ENCODE measurements around the gene NRG2. TPM values are rescaled to one million over a fixed set of nuclear protein-coding genes. Genes with fewer than 3 reads are reported as not detected.

Gene NRG2
- total and polyA plus RNA-seq, 2 of the 8 experiments (the other 6 are each of a cell fraction or from before 2014, with no cell fraction given) = 0.27 to 0.54 TPM

DNA sequence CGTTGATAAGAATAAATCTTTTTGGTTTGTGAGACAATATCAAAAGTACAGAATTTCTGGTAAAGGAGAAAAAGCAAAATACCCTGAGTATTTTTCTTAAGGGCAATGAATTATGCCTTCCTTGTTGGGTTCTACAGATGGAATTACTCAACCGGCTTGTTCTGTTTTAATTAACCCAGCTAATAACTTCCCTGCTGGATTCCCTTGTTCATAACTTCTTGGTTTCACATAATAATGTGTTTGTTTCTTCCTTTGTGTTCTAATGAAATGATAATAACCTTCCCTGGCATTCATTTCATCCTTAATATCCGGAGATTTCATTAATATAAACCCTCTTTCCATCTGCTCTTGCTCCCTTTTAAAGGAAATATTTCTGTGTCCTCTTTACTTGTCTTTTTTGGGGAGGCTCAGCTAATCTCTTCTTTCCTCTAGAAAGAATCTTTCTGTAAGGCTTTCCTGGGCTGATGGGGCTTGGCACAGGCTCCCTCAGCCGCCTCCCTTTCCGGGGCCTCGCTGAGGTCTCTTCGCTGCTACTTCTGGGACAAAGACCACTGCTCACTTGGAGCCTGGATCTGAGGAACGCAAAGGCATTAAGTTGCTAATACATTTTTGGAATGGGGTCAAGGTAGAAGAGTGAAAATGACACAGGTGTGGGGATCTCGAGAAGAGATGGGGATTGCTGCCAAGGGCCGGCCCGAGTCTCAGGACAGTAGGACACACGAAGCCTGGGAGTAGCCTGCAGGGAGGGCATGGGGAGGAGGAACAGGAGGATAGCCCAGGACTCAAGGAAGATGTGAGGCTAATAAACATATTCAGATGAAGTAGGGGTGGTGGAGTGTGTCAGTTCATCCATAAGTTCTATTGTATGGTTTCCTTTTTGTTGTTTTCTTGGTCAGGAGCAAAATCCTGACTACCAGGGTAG lies 118.5 kb downstream of the NRG2 start:
- 86% methylated on average over 12 of the region's 12 CpGs; no CpG with 5 or more reads in 1 of the 2 experiments for WGBS, 2 experiments (ENCODE audit: extremely low coverage in 1 of 2, insufficient coverage in 1 of 2, insufficient read length in 1 of 2, insufficient replicate concordance in 2 of 2, low coverage in 1 of 2, low lambda C conversion rate in 2 of 2, missing lambda C conversion rate in 1 of 2)
- no peaks in the 10 kb centered on the region; a peak in 2 of 7 replicates for H3K27me3 ChIP-seq (replicated peaks in 1 of 4; ENCODE audit: control insufficient read depth in 3 of 4, extremely low read depth in 1 of 4, insufficient read depth in 3 of 4, low read length in 3 of 4)
- H4K8ac ChIP-seq (ENCODE audit: extremely low read depth, insufficient read depth, low read length) = no peak overlapping the region
- no peaks in the 10 kb centered on the region for H3K9me3 ChIP-seq (ENCODE audit: insufficient read depth in 2 of 2, low read depth in 1 of 2, low read length in 1 of 2)
- no peak overlapping the region for H2BK12ac ChIP-seq (ENCODE audit: low read depth, low read length)
- H3K4ac ChIP-seq (replicated peaks; ENCODE audit: insufficient read length, low read depth, low read length) = no peak overlapping the region
- no peaks in the 10 kb centered on the region for H3K79me2 ChIP-seq (ENCODE audit: control insufficient read depth in 1 of 2, insufficient read depth in 2 of 2, low read length in 2 of 2)
- H2AK5ac ChIP-seq (ENCODE audit: low read depth, low read length) = no peak overlapping the region
- no peaks in the 10 kb centered on the region for H3K36me3 ChIP-seq (ENCODE audit: control insufficient read depth in 2 of 4, insufficient read depth in 4 of 4, low read length in 3 of 4)
- DNase-seq (ENCODE audit: low read depth in 1 of 2, low spot score in 2 of 2) (peak in 1 of 2 experiments; percentile 38), FAIRE-seq (no peak)
- no peaks in the 10 kb centered on the region for H4K20me1 ChIP-seq (replicated peaks in 1 of 2; ENCODE audit: control insufficient read depth in 1 of 2, insufficient read depth in 2 of 2, low read length in 2 of 2)
- H2BK5ac ChIP-seq (ENCODE audit: low read depth, low read length) = no peak overlapping the region
- H3K23ac ChIP-seq (ENCODE audit: insufficient read length) = no peak overlapping the region
- H3K14ac ChIP-seq (ENCODE audit: insufficient read length) = no peak overlapping the region
- H3K4me3 ChIP-seq (ENCODE audit: extremely low read depth in 1 of 4, insufficient read depth in 2 of 4, low read depth in 3 of 4, low read length in 4 of 4) = no peak overlapping the region
- no peak overlapping the region for H2BK15ac ChIP-seq (ENCODE audit: low read length)
- no peak overlapping the region for H3K18ac ChIP-seq (ENCODE audit: extremely low read depth, low read length)
- H3K27ac ChIP-seq (ENCODE audit: low read depth, low read length) = no peak overlapping the region
- no peaks in the 10 kb centered on the region; the same call in 1 of the 2 replicates for H3K79me1 ChIP-seq (ENCODE audit: low read depth, low read length)
- H3K9ac ChIP-seq (replicated peaks in 1 of 4; ENCODE audit: extremely low read depth in 1 of 4, low read depth in 3 of 4, low read length in 3 of 4) = no peak overlapping the region
- no peak overlapping the region for H2BK120ac ChIP-seq (replicated peaks; ENCODE audit: low read depth, low read length)
- CTCF ChIA-PET (ENCODE audit: partially characterized antibody) = interaction anchor here (1.0 to 1.8 kb wide), 4 partner anchors 10 to 52 kb away, joined by 4 to 9 read pairs (median 6); no protein-coding TSS in a partner anchor
- H3K56ac ChIP-seq (replicated peaks; ENCODE audit: insufficient read length, low read depth, low read length) = no peak overlapping the region
- no peak overlapping the region for H2AFZ ChIP-seq (ENCODE audit: low read length)
- H4K91ac ChIP-seq (replicated peaks; ENCODE audit: insufficient read length, low read length) = no peak overlapping the region
- no peaks in the 10 kb centered on the region for H3K23me2 ChIP-seq (ENCODE audit: low read depth, low read length)
- no peak overlapping the region for H3K4me2 ChIP-seq (ENCODE audit: insufficient read depth in 1 of 2, low read depth in 2 of 2, low read length in 2 of 2)
- POLR2A ChIA-PET (ENCODE audit: partially characterized antibody) = no interaction called here
- H2BK20ac ChIP-seq (ENCODE audit: low read length) = no peak overlapping the region
- peaks cover 0 to 2% (median 0%) of the 10 kb centered on the region in 4 experiments; a peak in 1 of 7 replicates for H3K4me1 ChIP-seq (replicated peaks in 1 of 4; ENCODE audit: control insufficient read depth in 3 of 4, insufficient read depth in 4 of 4, low read length in 3 of 4)
- no peak for TF ChIP-seq EZH2 (IDR thresholded peaks at IDR 0.05; ENCODE audit: low read depth, low read length, severe bottlenecking)
- no peak for TF ChIP-seq HDAC2 (IDR thresholded peaks at IDR 0.05; ENCODE audit: borderline replicate concordance in 1 of 2, low read depth in 2 of 2, low read length in 2 of 2)
- no peak overlapping the region for H4K5ac ChIP-seq (ENCODE audit: insufficient read length, low read depth, low read length)

All from H1 (cell line).